Endothelial cell (in vitro differentiated cells): ENCODE data around the gene FAM117A. TPM values are rescaled to one million over a fixed set of nuclear protein-coding genes. Genes with fewer than 3 reads are reported as not detected.

Experiments used
- DNase-seq: peaks from one replicate; pipeline ENCODE4 v3.0.0; 2021; ENCODE audit warnings: low spot score
- H3K27ac Mint-ChIP-seq: one replicate; pipeline ENCODE4 v1.8.0; 2021; ENCODE audit warnings: mixed read lengths, inconsistent platforms; ENCODE audit not compliant: unreplicated experiment
- H3K27me3 Mint-ChIP-seq: one replicate; pipeline ENCODE4 v1.8.0; 2021; ENCODE audit warnings: mild to moderate bottlenecking, moderate library complexity, mixed read lengths, inconsistent platforms; ENCODE audit not compliant: unreplicated experiment
- H3K36me3 Mint-ChIP-seq: one replicate; pipeline ENCODE4 v1.8.0; 2021; ENCODE audit warnings: mild to moderate bottlenecking, low read depth, mixed read lengths, inconsistent platforms; ENCODE audit not compliant: unreplicated experiment
- H3K4me1 Mint-ChIP-seq: one replicate; pipeline ENCODE4 v1.8.0; 2021; ENCODE audit warnings: mild to moderate bottlenecking, mixed read lengths, inconsistent platforms; ENCODE audit not compliant: unreplicated experiment
- H3K4me3 Mint-ChIP-seq: one replicate; pipeline ENCODE4 v1.8.0; 2021; ENCODE audit warnings: mild to moderate bottlenecking, mixed read lengths, inconsistent platforms; ENCODE audit not compliant: unreplicated experiment
- H3K9me3 Mint-ChIP-seq: one replicate; pipeline ENCODE4 v1.8.0; 2021; ENCODE audit warnings: mixed read lengths, inconsistent platforms; ENCODE audit not compliant: unreplicated experiment
- total RNA-seq: library from RNA; stranded (reverse); fragmentation: NEBNext Ultra II Directional; extraction: Animal tissue kit (Norgen Biotek cat#: 25700); gene quantifications from one replicate; pipeline ENCODE4 v1.2.1, GENCODE V29; 2021; ENCODE audit not compliant: unreplicated experiment
- TF ChIP-seq, protein P1 (sequence below): fragments of 200-600 bp; sonication (generic); IDR thresholded peaks from one replicate; pipeline ENCODE4 v1.5.0; 2021; ENCODE audit warnings: antibody characterized with exemption; ENCODE audit not compliant: unreplicated experiment

Gene FAM117A
- total RNA-seq, 1 donor from 2014 or later, result 9.2 TPM

DNA sequence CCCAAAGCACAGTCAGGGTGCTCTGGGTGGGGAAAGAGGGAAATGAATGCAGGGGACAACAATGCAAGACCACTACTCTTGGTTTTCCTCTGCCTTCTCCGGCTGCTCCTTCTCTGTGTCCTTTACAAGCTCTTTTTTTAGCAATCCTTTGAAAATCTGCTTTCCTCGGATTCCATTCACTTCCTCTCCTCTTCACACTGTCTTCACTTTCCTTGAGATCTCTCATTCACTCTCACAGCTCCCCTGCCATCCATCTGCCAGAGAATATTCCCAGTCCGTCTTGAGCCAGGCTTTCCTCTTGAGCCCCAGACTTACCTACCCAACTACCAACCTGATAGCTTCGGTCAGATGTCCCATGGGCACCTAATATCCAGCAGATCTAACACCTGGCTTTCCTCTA, 75.1 kb downstream of the FAM117A start:
- no peaks in the 10 kb centered on the region for H3K9me3 Mint-ChIP-seq
- TF ChIP-seq, protein P1, sequence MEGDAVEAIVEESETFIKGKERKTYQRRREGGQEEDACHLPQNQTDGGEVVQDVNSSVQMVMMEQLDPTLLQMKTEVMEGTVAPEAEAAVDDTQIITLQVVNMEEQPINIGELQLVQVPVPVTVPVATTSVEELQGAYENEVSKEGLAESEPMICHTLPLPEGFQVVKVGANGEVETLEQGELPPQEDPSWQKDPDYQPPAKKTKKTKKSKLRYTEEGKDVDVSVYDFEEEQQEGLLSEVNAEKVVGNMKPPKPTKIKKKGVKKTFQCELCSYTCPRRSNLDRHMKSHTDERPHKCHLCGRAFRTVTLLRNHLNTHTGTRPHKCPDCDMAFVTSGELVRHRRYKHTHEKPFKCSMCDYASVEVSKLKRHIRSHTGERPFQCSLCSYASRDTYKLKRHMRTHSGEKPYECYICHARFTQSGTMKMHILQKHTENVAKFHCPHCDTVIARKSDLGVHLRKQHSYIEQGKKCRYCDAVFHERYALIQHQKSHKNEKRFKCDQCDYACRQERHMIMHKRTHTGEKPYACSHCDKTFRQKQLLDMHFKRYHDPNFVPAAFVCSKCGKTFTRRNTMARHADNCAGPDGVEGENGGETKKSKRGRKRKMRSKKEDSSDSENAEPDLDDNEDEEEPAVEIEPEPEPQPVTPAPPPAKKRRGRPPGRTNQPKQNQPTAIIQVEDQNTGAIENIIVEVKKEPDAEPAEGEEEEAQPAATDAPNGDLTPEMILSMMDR, result no peak
- H3K27ac Mint-ChIP-seq, result peak overlapping the region; percentile 97
- peaks cover 44% of the 10 kb centered on the region for H3K4me1 Mint-ChIP-seq
- DNase-seq, result no peak
- peaks cover 4% of the 10 kb centered on the region for H3K27me3 Mint-ChIP-seq
- no peaks in the 10 kb centered on the region for H3K36me3 Mint-ChIP-seq
- H3K4me3 Mint-ChIP-seq, result peak overlapping the region; percentile 2

DNA sequence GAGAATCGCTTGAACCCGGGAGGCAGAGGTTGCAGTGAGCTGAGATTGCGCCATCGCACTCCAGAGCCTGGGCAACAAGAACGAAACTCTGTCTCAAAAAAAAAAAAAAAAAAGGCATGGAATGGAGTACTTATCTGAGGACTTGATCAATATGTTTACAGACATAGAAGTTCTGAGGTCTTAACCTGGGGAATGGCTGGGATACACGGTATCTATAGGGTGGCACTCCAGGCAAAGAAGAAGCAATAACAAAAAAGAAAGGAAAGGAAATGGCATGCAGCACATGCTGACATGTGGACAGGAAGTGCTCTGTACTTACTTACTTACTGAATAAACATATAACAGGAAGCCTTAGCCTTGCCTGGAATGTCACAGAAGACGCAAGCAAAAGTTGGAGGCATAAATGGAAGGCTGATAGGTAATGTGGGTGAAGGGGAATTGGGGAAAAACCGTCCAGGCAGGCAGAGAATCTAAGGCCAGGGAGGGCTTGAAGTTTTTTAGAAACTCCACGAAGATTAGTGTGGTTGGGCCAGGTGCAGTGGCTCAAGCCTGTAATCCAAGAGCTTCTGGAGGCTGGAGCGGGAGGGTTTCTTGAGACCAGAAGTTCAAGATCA, 75.9 kb downstream of the FAM117A start:
- Mint-ChIP-seq H3K27ac (peak overlapping the region; percentile 97), H3K4me3 (peak overlapping the region; percentile 24), H3K4me1 (peaks cover 42% of the 10 kb centered on the region), H3K27me3 (peaks cover 4% of the 10 kb centered on the region), H3K36me3 (no peaks in the 10 kb centered on the region), H3K9me3 (no peaks in the 10 kb centered on the region)
- TF ChIP-seq, protein P1, result no peak
- DNase-seq, result peak; percentile 36

DNA sequence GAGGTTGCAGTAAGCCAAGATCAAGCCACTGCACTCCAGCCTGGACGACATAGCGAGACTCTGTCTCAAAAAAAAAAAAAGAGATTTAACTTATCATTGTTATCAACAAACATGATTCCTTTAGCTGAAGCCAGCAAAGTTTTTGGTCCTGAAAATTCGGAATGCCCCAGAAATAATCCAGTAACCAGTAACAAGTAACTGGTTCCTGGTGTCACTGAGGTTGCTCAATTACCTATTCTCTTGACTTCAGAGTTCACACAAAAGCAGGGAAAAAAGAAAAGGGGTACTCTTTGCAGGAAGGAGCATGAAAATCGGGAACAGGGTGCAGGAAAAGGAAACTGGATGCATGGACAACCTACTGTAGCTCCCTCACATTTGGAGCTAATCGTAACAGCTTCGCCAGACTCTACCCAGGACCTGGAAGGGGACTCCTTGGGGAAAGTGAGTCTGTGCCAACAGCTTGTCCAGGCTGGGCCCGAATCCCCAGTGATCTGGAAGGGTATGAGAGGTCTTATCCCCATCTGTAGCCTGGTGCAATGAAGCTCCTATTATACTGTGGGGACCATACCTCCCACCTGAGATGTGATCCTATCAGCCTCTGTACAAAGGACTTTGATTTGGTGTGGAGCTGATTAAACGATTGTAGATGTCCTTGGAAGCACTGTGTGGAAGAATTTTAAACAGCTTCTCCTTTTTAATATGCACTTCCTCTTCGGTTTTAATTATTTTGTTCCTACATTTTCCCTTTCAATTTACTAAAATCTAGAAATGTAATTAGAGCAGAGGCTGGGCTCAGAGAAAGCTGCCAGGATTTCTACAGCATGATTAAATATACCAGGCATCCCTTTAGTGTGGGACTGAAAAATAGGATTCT, 82.6 kb downstream of the FAM117A start:
- TF ChIP-seq, protein P1, result no peak
- H3K9me3 Mint-ChIP-seq, result no peaks in the 10 kb centered on the region
- H3K27me3 Mint-ChIP-seq, result peaks cover 4% of the 10 kb centered on the region
- H3K4me1 Mint-ChIP-seq, result peaks cover 23% of the 10 kb centered on the region
- H3K27ac Mint-ChIP-seq, result no peak overlapping the region
- H3K4me3 Mint-ChIP-seq, result no peak overlapping the region
- H3K36me3 Mint-ChIP-seq, result no peaks in the 10 kb centered on the region
- DNase-seq, result no peak

DNA sequence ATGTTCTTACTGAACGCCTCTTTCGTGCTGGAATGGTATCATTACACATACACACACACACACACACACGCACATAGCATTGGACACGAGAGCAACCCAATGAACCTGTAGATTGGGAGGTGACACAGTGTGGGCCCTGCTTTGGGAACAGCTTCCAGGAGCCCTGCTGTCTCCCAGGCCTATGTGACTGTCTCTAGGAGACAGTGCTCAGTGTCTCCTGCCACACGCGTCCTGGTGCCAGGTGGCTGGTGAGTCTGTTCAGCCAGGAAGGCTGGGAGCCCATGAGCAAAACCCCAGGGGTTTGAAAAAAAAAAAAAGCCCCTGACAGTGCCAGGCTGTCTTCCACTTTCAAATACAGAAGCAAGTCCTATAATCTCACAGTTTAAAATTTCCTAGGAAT, 83.6 kb downstream of the FAM117A start:
- Mint-ChIP-seq H3K27me3 (peaks cover 6% of the 10 kb centered on the region), H3K27ac (no peak overlapping the region), H3K36me3 (no peaks in the 10 kb centered on the region), H3K4me3 (no peak overlapping the region), H3K4me1 (peaks cover 33% of the 10 kb centered on the region), H3K9me3 (no peaks in the 10 kb centered on the region)
- TF ChIP-seq, protein P1, result no peak
- DNase-seq, result no peak
